ENCODE measurements around the gene STARD7. TPM values are rescaled to one million over a fixed set of nuclear protein-coding genes. Genes with fewer than 3 reads are reported as not detected.

Gene STARD7
- total RNA-seq, 1 donor from 2014 or later, result 158 TPM

- no peaks in the 10 kb centered on the region for H3K36me3 Mint-ChIP-seq (ENCODE audit: low read depth)
- intact Hi-C loops (cut with micrococcal nuclease), result loop anchor here (10.0 kb wide), 2 partner anchors 147 to 177 kb away; partner anchors contain the start of gene ANKRD36C
Measured at GRCh38 chr2:96171831-96172230, 36.8 kb downstream of the STARD7 start.

GRCh38 chr2:96170626-96171025, 38.0 kb downstream of the STARD7 start:
- Mint-ChIP-seq H3K27me3 (no peaks in the 10 kb centered on the region), H3K27ac (no peak overlapping the region), H3K9me3 (no peaks in the 10 kb centered on the region), H3K4me1 (peaks cover 30% of the 10 kb centered on the region), H3K36me3 (ENCODE audit: low read depth) (no peaks in the 10 kb centered on the region), H3K4me3 (no peak overlapping the region)
- no peak for TF ChIP-seq CTCF (IDR thresholded peaks at IDR 0.05)
- ChIA-PET POLR2A (interaction anchor here (0.7 to 14.8 kb wide), 3 partner anchors 15 to 47 kb away, joined by 7 to 534 read pairs (median 7); partner anchors contain the start of genes ASTL and DUSP2), CTCF (no interaction called here)
- ATAC-seq (ENCODE audit: low read depth), result no peak
- intact Hi-C loops (cut with micrococcal nuclease), result loop anchor here (10.0 kb wide), 2 partner anchors 146 to 176 kb away; partner anchors contain the start of gene ANKRD36C
- DNase-seq, result no peak

More at GRCh38 chr2:96171831-96172230, 36.8 kb downstream of the STARD7 start:
- Mint-ChIP-seq H3K4me3 (no peak overlapping the region), H3K27ac (no peak overlapping the region), H3K9me3 (no peaks in the 10 kb centered on the region), H3K27me3 (no peaks in the 10 kb centered on the region), H3K4me1 (peaks cover 30% of the 10 kb centered on the region)
- TF ChIP-seq CTCF (IDR thresholded peaks at IDR 0.05), result no peak
- CTCF ChIA-PET, result interaction anchor here (1.5 kb wide), 1 partner anchor 14 kb away, joined by 3 read pairs; no protein-coding TSS in a partner anchor
- ATAC-seq (ENCODE audit: low read depth), result no peak
- DNase-seq, result no peak
- POLR2A ChIA-PET, result interaction anchor here (14.8 kb wide), 1 partner anchor 28 kb away, joined by 534 read pairs; the partner anchor contains the start of genes ASTL and DUSP2

GRCh38 chr2:96169868-96170507, 38.6 kb downstream of the STARD7 start:
- no peak overlapping the region for H3K4me3 Mint-ChIP-seq
- no peaks in the 10 kb centered on the region for H3K9me3 Mint-ChIP-seq
- intact Hi-C loops (cut with micrococcal nuclease), result loop anchor here (10.0 kb wide), 2 partner anchors 145 to 175 kb away; partner anchors contain the start of gene ANKRD36C
- CTCF ChIA-PET, result no interaction called here
- POLR2A ChIA-PET, result interaction anchor here (14.8 kb wide), 1 partner anchor 26 kb away, joined by 534 read pairs; the partner anchor contains the start of genes ASTL and DUSP2
- DNase-seq (no peak), ATAC-seq (ENCODE audit: low read depth) (no peak)
- no peaks in the 10 kb centered on the region for H3K27me3 Mint-ChIP-seq
- no peak overlapping the region for H3K27ac Mint-ChIP-seq
- no peak for TF ChIP-seq CTCF (IDR thresholded peaks at IDR 0.05)
- peaks cover 32% of the 10 kb centered on the region for H3K4me1 Mint-ChIP-seq
- H3K36me3 Mint-ChIP-seq (ENCODE audit: low read depth), result no peaks in the 10 kb centered on the region

GRCh38 chr2:96167407-96168013, 41.1 kb downstream of the STARD7 start:
- POLR2A ChIA-PET, result interaction anchor here (1.0 to 14.8 kb wide), 2 partner anchors 24 to 66 kb away, joined by 5 to 534 read pairs; partner anchors contain the start of genes ASTL and DUSP2
- no peak for TF ChIP-seq CTCF (IDR thresholded peaks at IDR 0.05)
- Mint-ChIP-seq H3K27ac (no peak overlapping the region), H3K4me3 (no peak overlapping the region), H3K4me1 (peaks cover 40% of the 10 kb centered on the region), H3K9me3 (no peaks in the 10 kb centered on the region), H3K36me3 (ENCODE audit: low read depth) (no peaks in the 10 kb centered on the region), H3K27me3 (no peaks in the 10 kb centered on the region)
- intact Hi-C loops (cut with micrococcal nuclease), result no loop called here
- DNase-seq (no peak), ATAC-seq (ENCODE audit: low read depth) (no peak)
- CTCF ChIA-PET, result interaction anchor here (1.7 kb wide), 1 partner anchor 29 kb away, joined by 7 read pairs; the partner anchor contains the start of gene ASTL

Measured in activated B cell treated with CpG ODN at 0.5 μM for 24 hours (primary cell).